ENCODE data around the gene JUND. TPM values are rescaled to one million over a fixed set of nuclear protein-coding genes. Genes with fewer than 3 reads are reported as not detected.

Gene JUND
- total RNA-seq, 4 donors from 2014 or later = 67.2 to 258 (median 221) TPM

DNA sequence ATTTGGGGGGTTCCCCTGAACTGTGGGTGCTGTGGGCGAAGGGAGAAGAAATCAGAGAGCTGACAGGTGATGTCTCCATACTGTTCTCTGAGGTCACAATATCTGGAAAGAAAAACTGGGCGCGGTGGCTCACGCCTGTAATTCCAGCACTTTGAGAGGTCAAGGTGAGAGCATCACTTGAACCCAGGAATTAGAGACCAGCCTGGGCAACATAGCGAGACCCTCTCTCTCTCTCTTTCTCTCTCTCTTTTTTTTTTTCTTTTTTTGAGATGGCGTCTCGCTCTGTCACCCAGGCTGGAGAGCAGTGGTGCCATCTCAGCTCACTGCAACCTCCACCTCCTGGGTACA, 29.1 kb downstream of the JUND start:
- in situ Hi-C loops (cut with MboI; ENCODE audit: low sequenced_read_pairs in 4 of 4) (loop anchor here in 2 of 4 donors (5.0 to 25.0 kb wide), 3 partner anchors 40 to 160 kb away; partner anchors contain the start of gene SSBP4 (in 2 of the 2)), intact Hi-C loops (cut with DNase I; ENCODE audit: low total_unique reads) (loop anchor here (1.0 to 10.0 kb wide), 5 partner anchors 44 to 152 kb away; no protein-coding TSS in a partner anchor)
- Histone ChIP-seq H3K9me3 (no peaks in the 10 kb centered on the region), H3K27ac (no peak overlapping the region), H3K4me3 (no peak overlapping the region), H3K4me1 (no peaks in the 10 kb centered on the region), H3K36me3 (no peaks in the 10 kb centered on the region), H3K27me3 (no peaks in the 10 kb centered on the region)
- no peak for DNase-seq
- TF ChIP-seq POLR2A (IDR thresholded peaks at IDR 0.05) (no peak), CTCF (IDR thresholded peaks at IDR 0.05 in 4 of 5, conservative IDR thresholded peaks at IDR 0.05 in 1 of 5) (no peak)
- ATAC-seq = no peak

DNA sequence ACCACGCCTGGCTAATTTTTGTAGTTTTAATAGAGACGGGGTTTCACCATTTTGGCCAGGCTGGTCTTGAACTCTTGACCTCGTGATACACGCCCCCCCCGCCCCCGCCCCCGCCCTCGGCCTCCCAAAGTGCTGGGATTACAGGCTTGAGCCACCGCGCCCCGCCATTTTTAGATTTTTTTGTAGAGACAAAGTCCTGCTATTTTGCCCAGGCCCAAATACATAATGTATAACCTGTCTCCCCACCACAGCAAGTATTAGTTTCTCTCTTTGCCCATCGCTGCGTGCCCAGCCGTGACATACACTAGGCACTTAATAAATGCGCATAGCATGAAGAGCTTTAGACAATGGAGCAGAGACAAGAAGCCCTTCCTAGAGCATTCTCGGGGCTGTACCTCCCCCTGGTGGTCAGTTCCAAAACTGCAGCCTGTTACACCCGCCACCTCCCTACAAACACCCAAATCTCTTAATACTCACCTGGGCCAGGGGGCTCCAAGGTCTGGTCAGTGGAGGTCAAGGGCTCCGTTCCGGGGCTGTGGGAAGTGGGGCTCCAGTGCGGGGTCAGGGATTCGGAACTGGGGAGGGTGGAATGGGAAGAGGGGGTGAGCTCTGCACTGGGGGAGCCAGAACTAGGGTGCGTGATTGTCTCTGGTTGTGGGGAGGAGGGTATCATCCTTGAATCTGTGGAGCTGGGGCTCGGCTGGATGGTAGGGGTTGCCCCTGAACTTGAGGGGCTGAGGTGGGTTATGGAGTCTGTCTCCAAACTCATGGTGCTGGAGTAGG, 29.6 kb downstream of the JUND start:
- intact Hi-C loops (cut with DNase I; ENCODE audit: low total_unique reads) = loop anchor here (1.0 to 10.0 kb wide), 5 partner anchors 43 to 153 kb away; no protein-coding TSS in a partner anchor

GRCh38 chr19:18249834-18250233, 31.6 kb downstream of the JUND start:
- ATAC-seq (no peak), DNase-seq (no peak)
- Histone ChIP-seq H3K27me3 (no peaks in the 10 kb centered on the region), H3K9me3 (no peaks in the 10 kb centered on the region), H3K4me3 (no peak overlapping the region), H3K27ac (no peak overlapping the region), H3K4me1 (no peaks in the 10 kb centered on the region), H3K36me3 (no peaks in the 10 kb centered on the region)
- in situ Hi-C loops (cut with MboI; ENCODE audit: low sequenced_read_pairs in 4 of 4) = loop anchor here in 3 of 4 donors (5.0 to 25.0 kb wide), 4 partner anchors 38 to 162 kb away; partner anchors contain the start of gene SSBP4 (in 2 of the 3)
- TF ChIP-seq POLR2A (IDR thresholded peaks at IDR 0.05) (no peak), CTCF (IDR thresholded peaks at IDR 0.05 in 4 of 5, conservative IDR thresholded peaks at IDR 0.05 in 1 of 5) (no peak)
- intact Hi-C loops (cut with DNase I; ENCODE audit: low total_unique reads) = loop anchor here (10.0 kb wide), 1 partner anchor 155 kb away; no protein-coding TSS in a partner anchor

More for the DNA sequence above, 29.6 kb downstream of the JUND start:
- ATAC-seq (peak; percentile 84 to 87), DNase-seq (peak; percentile 15 to 66)
- no peaks in the 10 kb centered on the region for H3K4me1 ChIP-seq
- in situ Hi-C loops (cut with MboI; ENCODE audit: low sequenced_read_pairs in 4 of 4) = loop anchor here in 2 of 4 donors (5.0 to 25.0 kb wide), 3 partner anchors 39 to 161 kb away; partner anchors contain the start of gene SSBP4 (in 2 of the 2)
- TF ChIP-seq POLR2A (IDR thresholded peaks at IDR 0.05) (no peak), CTCF (IDR thresholded peaks at IDR 0.05 in 4 of 5, conservative IDR thresholded peaks at IDR 0.05 in 1 of 5) (peak; percentile 94 to 98 (median 97))
- no peak overlapping the region for H3K27ac ChIP-seq
- H3K36me3 ChIP-seq = no peaks in the 10 kb centered on the region
- no peaks in the 10 kb centered on the region for H3K9me3 ChIP-seq
- no peak overlapping the region for H3K4me3 ChIP-seq
- H3K27me3 ChIP-seq = no peaks in the 10 kb centered on the region

GRCh38 chr19:18245297-18245696, 36.1 kb downstream of the JUND start:
- no peak for ATAC-seq
- H3K27ac ChIP-seq = no peak overlapping the region
- DNase-seq = no peak
- TF ChIP-seq POLR2A (IDR thresholded peaks at IDR 0.05) = no peak
- TF ChIP-seq CTCF (IDR thresholded peaks at IDR 0.05 in 4 of 5, conservative IDR thresholded peaks at IDR 0.05 in 1 of 5) = no peak
- H3K4me3 ChIP-seq = no peak overlapping the region
- in situ Hi-C loops (cut with MboI; ENCODE audit: low sequenced_read_pairs in 4 of 4) = loop anchor here in 1 of 4 donors (5.0 kb wide), 1 partner anchor 38 kb away; no protein-coding TSS in a partner anchor
- no peaks in the 10 kb centered on the region for H3K27me3 ChIP-seq
- intact Hi-C loops (cut with DNase I; ENCODE audit: low total_unique reads) = no loop called here
- no peaks in the 10 kb centered on the region for H3K36me3 ChIP-seq
- H3K4me1 ChIP-seq = no peaks in the 10 kb centered on the region
- H3K9me3 ChIP-seq = no peaks in the 10 kb centered on the region

All from gastrocnemius medialis (tissue), 4 donors.